OCI-LY7 (cell line): ENCODE results near the gene GTPBP6.

Experiments
- EZH2phosphoT487 ChIP-seq: fragments of 200-600 bp; sonication (generic); IDR thresholded peaks from 2 replicates; pipeline ENCODE4 v1.6.1; 2018; ENCODE audit warnings: low read depth, borderline replicate concordance, mild to moderate bottlenecking, mixed run types, antibody characterized with exemption, low read length, moderate library complexity, mixed read lengths
- TF ChIP-seq, protein P1 (sequence below): fragments of 200-600 bp; sonication (generic); conservative IDR thresholded peaks from 2 replicates; pipeline ENCODE4 v1.5.1; 2014; ENCODE audit warnings: mild to moderate bottlenecking, antibody characterized with exemption, low read length, moderate library complexity, mixed read lengths

- TF ChIP-seq, protein P1, sequence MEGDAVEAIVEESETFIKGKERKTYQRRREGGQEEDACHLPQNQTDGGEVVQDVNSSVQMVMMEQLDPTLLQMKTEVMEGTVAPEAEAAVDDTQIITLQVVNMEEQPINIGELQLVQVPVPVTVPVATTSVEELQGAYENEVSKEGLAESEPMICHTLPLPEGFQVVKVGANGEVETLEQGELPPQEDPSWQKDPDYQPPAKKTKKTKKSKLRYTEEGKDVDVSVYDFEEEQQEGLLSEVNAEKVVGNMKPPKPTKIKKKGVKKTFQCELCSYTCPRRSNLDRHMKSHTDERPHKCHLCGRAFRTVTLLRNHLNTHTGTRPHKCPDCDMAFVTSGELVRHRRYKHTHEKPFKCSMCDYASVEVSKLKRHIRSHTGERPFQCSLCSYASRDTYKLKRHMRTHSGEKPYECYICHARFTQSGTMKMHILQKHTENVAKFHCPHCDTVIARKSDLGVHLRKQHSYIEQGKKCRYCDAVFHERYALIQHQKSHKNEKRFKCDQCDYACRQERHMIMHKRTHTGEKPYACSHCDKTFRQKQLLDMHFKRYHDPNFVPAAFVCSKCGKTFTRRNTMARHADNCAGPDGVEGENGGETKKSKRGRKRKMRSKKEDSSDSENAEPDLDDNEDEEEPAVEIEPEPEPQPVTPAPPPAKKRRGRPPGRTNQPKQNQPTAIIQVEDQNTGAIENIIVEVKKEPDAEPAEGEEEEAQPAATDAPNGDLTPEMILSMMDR: no peak
- no peak for TF ChIP-seq EZH2phosphoT487
Observed at GRCh38 chrX:316351-317325, 2.0 kb downstream of the GTPBP6 start.
